Epithelial cell of proximal tubule (primary cell): Measurements from ENCODE around the gene CXCL11. TPM values are rescaled to one million over a fixed set of nuclear protein-coding genes. Genes with fewer than 3 reads are reported as not detected.

ENCODE experiments used
- DNase-seq: peaks from one replicate; pipeline ENCODE4 v3.0.0-alpha.2; 2011; ENCODE audit warnings: low read depth
- H3K4me3 ChIP-seq: 2 replicates; pipeline ENCODE4 v1.5.1; 2011; ENCODE audit warnings: low read depth, mild to moderate bottlenecking, low read length
- total RNA-seq: library from RNA; depleted of rRNA; stranded (reverse); fragments of >200 nt; gene quantifications from 2 replicates; pipeline ENCODE4 v1.2.3, GENCODE V29; 2015
- TF ChIP-seq, protein P1 (sequence below): conservative IDR thresholded peaks from 2 replicates; pipeline ENCODE4 v1.5.1; 2012; ENCODE audit warnings: low read depth, mild to moderate bottlenecking, low read length

The CXCL11 gene
- total RNA-seq, result 0.06 and 0.22 TPM in 2 replicates

DNA sequence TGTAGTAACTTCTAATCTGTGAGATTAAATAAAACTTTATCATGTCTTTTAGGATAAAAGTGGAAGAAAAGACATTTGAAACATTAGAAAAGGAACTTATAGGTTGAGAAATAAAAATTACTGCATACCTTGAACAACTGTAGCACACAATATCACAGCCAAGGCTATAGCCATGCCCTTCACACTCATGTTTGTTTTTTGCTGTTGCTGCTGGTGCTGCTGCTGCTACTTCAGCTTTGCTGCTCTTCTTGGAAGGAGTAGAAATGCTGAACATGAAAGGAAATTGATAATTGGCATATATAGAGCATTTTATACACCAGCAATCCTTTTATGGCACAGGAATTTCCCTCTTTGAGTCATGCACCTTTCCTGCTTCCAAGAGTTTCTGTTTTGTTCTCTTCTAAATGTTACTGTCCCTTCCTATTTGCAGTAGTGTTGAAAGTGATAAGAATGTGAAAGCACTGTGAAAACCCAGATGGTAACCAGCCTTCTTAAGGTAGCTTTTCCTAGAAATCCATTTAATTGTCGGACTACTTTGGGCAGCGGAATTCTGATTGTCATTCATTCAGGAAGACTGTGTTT, at the start of gene CXCL11:
TSS of gene CXCL11 (minus strand) at position 272 of the 582 bp plus-strand sequence. CDS start at position 189, 83 bp downstream.
- no peak within 1 kb of the TSS for H3K4me3 ChIP-seq

DNA sequence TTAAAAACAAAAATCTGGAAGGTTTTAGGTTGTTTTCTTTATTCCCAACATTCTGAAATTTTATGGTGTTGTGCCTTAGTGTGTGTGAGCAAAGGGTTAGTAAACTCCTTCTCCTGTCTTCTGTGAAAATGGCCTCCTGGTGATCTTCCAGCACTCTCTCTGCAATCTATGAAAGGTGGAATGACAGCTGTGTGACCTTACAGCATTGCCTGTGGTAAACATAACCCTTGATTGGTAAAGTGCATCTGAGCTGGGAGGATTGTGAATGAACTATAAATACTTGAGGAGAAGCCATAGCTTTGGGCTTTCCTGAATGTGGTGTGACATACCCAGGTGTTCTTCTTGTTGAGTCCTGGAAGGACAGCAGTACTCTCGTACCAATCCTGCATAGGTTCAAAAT, 48.7 kb upstream of the CXCL11 start:
- TF ChIP-seq, protein P1, sequence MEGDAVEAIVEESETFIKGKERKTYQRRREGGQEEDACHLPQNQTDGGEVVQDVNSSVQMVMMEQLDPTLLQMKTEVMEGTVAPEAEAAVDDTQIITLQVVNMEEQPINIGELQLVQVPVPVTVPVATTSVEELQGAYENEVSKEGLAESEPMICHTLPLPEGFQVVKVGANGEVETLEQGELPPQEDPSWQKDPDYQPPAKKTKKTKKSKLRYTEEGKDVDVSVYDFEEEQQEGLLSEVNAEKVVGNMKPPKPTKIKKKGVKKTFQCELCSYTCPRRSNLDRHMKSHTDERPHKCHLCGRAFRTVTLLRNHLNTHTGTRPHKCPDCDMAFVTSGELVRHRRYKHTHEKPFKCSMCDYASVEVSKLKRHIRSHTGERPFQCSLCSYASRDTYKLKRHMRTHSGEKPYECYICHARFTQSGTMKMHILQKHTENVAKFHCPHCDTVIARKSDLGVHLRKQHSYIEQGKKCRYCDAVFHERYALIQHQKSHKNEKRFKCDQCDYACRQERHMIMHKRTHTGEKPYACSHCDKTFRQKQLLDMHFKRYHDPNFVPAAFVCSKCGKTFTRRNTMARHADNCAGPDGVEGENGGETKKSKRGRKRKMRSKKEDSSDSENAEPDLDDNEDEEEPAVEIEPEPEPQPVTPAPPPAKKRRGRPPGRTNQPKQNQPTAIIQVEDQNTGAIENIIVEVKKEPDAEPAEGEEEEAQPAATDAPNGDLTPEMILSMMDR, result no peak
- DNase-seq, result no peak
- H3K4me3 ChIP-seq, result no peak overlapping the region

More for the DNA sequence above, at the start of gene CXCL11:
- TF ChIP-seq, protein P1, result no peak
- no peak for DNase-seq

DNA sequence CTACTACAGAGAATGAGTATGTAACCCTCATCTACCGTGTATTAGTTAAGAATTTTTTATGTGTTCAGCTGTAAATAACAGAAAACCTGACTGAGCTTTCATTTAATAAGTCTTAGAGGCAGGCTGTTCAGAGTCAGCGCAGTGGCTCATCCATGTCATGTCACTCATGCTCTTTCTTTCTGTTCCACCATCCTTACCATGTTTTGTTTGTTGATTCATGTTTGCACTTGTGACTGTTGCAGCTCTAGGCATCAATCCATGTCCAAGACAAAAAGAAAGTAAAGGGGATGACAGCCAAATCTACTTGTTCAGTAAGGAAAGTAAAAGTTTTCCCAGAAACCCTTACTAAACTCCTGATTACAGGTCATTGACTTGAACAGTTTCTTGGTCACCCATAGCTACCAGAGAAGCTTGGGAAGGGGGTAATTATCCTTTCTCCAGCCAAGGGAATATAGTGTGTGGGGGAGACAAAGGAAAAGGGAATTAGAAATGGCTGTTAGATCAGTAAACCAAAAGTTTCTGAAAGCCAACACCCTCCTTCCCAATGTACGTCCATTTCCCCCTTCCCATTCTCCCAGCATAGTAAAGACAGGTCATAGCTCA, 47.6 kb upstream of the CXCL11 start:
- H3K4me3 ChIP-seq, result no peak overlapping the region
- TF ChIP-seq, protein P1, result no peak
- DNase-seq, result no peak

DNA sequence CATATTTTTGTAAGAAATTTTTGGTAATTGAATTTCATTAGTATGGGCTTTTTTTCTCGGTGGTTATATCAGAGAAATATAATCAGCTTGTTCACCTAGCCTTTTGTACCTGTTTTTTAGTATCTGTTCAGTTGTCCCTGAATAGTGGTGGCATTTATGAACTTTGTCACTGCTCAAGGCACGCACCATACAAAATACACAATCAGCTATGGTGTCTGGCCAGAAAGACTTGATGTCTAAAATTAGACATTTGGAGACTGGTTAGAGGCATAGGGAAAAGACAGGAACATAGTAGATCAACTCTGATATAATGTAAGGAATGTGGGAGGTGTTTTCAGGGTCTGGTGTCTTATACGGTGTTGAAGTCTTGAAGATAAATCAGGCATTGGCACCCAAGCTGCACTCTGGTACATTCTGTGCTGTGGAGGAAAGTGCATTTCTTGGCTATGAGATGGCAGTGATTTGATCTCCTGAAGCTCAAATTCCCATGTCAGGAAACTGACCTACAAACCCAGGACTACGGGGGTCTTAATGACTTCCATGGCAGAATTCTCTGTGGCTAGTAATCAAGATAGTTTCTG, 42.3 kb upstream of the CXCL11 start:
- no peak for DNase-seq
- no peak overlapping the region for H3K4me3 ChIP-seq
- TF ChIP-seq, protein P1, result no peak

DNA sequence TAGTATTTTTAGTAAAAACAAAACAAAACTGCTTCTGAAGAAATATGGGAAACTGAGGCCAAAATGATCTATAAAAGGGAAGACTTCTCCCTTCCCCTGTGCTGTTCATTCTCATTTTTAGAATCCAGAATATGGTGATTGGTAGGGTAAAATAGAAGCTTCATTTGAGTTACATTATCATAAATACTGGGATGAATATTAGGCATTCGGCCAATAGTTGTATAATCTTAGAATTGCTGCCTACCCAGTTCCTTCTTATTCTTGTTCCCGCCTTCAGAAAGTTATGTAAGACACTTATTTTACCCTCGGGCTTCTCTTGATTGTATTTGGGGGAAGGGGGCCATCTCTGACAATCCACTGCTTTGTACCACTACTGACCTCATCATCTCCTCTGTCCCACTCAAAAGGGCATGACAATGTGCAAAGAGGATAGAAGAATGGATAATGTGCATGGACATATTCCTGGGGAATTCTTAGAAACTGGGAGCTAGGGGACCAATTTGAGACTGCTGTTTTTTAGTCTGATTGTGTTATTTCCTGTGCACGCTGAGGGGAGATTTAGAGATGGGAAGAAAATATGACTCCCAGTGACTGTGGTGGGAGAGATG, 39.2 kb upstream of the CXCL11 start:
- TF ChIP-seq, protein P1, result no peak
- no peak overlapping the region for H3K4me3 ChIP-seq
- DNase-seq, result no peak

DNA sequence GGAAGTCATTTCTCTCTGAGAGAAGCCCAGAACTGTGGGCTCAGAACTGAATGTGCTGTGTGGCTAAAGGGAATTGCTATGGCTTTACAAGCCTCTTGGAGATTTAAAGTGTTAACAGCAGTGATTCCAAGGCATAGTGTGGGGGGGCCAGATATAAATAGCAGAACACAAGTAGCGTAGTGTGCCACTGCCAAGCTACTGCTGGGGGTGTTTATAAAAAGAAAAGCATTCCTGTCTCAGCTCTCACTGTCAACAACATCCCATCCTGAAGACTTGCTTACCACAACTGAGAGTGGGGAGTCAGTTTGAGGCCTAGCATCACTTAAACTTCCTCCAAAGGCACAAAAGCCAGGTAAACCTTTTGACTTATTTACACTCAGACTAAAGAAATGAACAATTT, 38.6 kb upstream of the CXCL11 start, which contains the start of gene ART3:
TSS of gene ART3 (plus strand) at position 242 of the 400 bp plus-strand sequence. CDS start 1,181 bp downstream, outside the sequence.
- no peak for DNase-seq
- H3K4me3 ChIP-seq, result no peak within 1 kb of the TSS
- TF ChIP-seq, protein P1, result no peak
